Left ventricle myocardium inferior (tissue), 1 donor: Measurements from ENCODE around the gene WDFY3. TPM values are rescaled to one million over a fixed set of nuclear protein-coding genes. Genes with fewer than 3 reads are reported as not detected.

Source experiments
- DNase-seq: peaks from one replicate; pipeline ENCODE4 v3.0.0-alpha.2; 2020
- H3K27ac ChIP-seq: fragments of 200-600 bp; replicated peaks from 2 replicates; pipeline ENCODE4 v1.8.0; 2021
- H3K27me3 ChIP-seq: fragments of 200-600 bp; 2 replicates; pipeline ENCODE4 v1.8.0; 2021; ENCODE audit warnings: low read depth
- H3K36me3 ChIP-seq: fragments of 200-600 bp; 2 replicates; pipeline ENCODE4 v1.8.0; 2021
- H3K4me1 ChIP-seq: fragments of 200-600 bp; 2 replicates; pipeline ENCODE4 v1.8.0; 2021
- H3K4me3 ChIP-seq: fragments of 200-600 bp; 2 replicates; pipeline ENCODE4 v1.8.0; 2021; ENCODE audit warnings: mild to moderate bottlenecking, moderate library complexity
- H3K9me3 ChIP-seq: fragments of 200-600 bp; replicated peaks from 2 replicates; pipeline ENCODE4 v1.8.0; 2021
- intact Hi-C: fragments of 100-400 bp; cut with micrococcal nuclease; formaldehyde crosslinking; loops from one replicate; pipeline ENCODE4 v1.11.0; 2022
- total RNA-seq: library from RNA; stranded (reverse); fragmentation: NEBNext Ultra II Directional; extraction: Animal tissue kit (Norgen Biotek cat#: 25700); gene quantifications from one replicate; pipeline ENCODE4 v1.2.1, GENCODE V29; 2021
- TF ChIP-seq, protein P1 (sequence below): fragments of 200-600 bp; IDR thresholded peaks from 2 replicates; pipeline ENCODE4 v1.8.0; 2021; ENCODE audit warnings: antibody characterized with exemption, mild to moderate bottlenecking, borderline replicate concordance
- donor health status: DM: no; HTN: yes; CAD: no; lungs with severe emphysema.

WDFY3 gene
- total RNA-seq, 1 donor from 2014 or later = 48.7 TPM

DNA sequence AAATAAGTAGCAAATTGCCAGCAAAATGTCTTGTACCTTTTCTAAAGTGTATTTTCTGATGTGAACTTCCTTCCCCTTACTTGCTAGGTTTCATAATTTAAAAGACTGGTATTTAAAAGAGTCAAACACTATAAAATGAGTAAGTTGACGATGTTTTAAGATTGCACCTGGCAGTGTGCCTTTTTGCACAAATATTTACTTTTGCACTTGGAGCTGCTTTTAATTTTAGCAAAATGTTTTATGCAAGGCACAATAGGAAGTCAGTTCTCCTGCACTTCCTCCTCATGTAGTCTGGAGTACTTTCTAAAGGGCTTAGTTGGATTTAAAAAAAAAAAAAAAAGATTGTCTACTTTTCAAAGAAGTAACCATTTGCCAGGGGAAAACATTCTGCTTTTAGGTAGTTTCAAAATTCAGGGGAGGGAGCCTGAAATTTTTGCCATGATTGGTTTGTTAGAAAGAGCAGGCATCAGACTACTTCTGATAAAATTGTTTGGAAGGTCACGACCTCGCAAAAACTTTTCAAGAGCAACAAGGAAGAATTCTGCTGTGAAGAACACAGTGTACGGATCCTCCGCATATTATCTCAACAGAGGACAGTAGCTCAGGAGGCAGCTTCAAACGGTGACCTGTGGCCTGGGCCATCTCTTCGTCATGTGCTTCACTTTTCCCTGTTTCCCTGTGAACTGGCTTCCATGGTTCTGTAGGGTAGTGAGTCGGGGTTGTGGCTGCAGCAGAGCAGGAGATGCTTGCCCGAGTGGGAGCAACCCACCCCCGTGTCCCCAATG lies 317.4 kb downstream of the WDFY3 start:
- Histone ChIP-seq H3K4me1 (peaks cover 9% of the 10 kb centered on the region), H3K36me3 (no peaks in the 10 kb centered on the region), H3K27ac (no peak overlapping the region), H3K4me3 (no peak overlapping the region), H3K9me3 (no peaks in the 10 kb centered on the region), H3K27me3 (no peaks in the 10 kb centered on the region)
- TF ChIP-seq, protein P1, sequence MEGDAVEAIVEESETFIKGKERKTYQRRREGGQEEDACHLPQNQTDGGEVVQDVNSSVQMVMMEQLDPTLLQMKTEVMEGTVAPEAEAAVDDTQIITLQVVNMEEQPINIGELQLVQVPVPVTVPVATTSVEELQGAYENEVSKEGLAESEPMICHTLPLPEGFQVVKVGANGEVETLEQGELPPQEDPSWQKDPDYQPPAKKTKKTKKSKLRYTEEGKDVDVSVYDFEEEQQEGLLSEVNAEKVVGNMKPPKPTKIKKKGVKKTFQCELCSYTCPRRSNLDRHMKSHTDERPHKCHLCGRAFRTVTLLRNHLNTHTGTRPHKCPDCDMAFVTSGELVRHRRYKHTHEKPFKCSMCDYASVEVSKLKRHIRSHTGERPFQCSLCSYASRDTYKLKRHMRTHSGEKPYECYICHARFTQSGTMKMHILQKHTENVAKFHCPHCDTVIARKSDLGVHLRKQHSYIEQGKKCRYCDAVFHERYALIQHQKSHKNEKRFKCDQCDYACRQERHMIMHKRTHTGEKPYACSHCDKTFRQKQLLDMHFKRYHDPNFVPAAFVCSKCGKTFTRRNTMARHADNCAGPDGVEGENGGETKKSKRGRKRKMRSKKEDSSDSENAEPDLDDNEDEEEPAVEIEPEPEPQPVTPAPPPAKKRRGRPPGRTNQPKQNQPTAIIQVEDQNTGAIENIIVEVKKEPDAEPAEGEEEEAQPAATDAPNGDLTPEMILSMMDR = no peak
- intact Hi-C loops = no loop called here
- no peak for DNase-seq

DNA sequence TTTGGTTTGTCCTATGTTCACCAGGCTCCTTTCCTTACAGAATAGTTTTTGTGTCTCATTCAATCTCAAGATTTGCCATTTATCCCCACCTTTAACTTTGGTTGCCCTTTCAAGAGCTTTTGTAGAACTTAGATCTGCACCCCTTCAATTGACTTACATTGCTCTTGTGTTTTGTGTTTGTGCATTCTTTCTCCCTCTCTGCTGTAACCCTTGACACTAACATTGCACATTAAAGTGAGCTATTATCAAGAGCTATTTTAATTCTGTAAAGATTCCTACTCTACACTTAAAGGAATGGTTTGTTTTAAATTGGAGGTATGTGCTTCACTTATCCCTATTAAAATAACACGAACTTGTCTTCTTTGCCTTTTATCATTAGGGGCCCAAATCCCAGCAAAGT lies 318.3 kb downstream of the WDFY3 start:
- no peaks in the 10 kb centered on the region for H3K9me3 ChIP-seq
- no peaks in the 10 kb centered on the region for H3K36me3 ChIP-seq
- DNase-seq = no peak
- no peak overlapping the region for H3K27ac ChIP-seq
- TF ChIP-seq, protein P1 = no peak
- H3K27me3 ChIP-seq = no peaks in the 10 kb centered on the region
- H3K4me3 ChIP-seq = no peak overlapping the region
- H3K4me1 ChIP-seq = peaks cover 9% of the 10 kb centered on the region
- intact Hi-C loops = no loop called here

DNA sequence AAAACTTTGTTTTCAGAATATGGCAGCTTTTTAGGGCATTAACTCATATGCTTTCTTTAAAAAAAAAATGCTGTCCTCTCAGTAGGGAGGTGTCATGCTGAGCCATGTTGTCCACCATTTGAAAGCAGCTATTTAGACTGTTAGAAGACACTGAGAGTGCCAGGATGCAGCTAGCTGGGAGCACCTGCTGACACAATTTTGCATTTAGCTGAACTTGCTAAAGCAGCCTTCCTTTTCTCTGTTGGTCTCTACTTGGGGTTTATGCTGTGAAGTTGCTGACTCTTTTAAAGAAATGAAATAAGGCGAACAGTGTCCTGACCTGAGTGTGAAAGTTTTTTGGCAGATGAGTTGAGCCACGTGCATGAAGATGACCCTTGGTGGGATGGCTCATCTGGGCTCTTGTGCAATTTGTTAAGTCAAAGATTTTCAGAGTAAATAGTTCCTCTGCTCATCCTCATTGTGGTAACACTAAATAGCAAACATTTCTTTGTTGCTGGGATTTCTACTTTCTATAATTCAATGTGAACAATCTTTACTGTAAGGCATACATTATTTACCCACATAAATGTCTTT lies 319.1 kb downstream of the WDFY3 start:
- H3K9me3 ChIP-seq = no peaks in the 10 kb centered on the region
- H3K4me3 ChIP-seq = no peak overlapping the region
- intact Hi-C loops = no loop called here

DNA sequence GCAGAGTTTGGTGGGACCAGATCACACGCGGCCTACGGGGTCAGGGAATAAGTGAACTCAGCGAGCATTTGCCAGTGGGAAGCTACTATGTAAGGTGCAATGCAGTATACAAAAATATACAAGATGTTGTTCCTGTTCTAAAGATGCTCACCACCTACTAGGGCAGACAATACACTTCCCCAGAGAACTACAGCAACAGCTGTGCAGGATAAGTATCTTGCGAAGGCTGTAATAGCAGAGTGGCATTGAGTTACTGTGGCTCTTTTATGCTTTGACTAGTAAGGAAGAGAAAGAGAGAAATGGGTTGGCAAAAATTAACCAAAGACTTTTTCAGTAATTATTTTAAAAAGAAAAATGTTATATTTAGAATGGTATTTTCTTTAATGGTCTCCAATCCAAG lies 322.4 kb downstream of the WDFY3 start:
- peaks cover 9% of the 10 kb centered on the region for H3K4me1 ChIP-seq
- H3K27me3 ChIP-seq = no peaks in the 10 kb centered on the region
- intact Hi-C loops = no loop called here
- H3K9me3 ChIP-seq = no peaks in the 10 kb centered on the region
- TF ChIP-seq, protein P1 = no peak
- no peak overlapping the region for H3K4me3 ChIP-seq
- no peak overlapping the region for H3K27ac ChIP-seq
- no peaks in the 10 kb centered on the region for H3K36me3 ChIP-seq
- no peak for DNase-seq

More for the DNA sequence above, 319.1 kb downstream of the WDFY3 start:
- H3K27me3 ChIP-seq = no peaks in the 10 kb centered on the region
- H3K36me3 ChIP-seq = no peaks in the 10 kb centered on the region
- H3K4me1 ChIP-seq = peaks cover 9% of the 10 kb centered on the region
- no peak for DNase-seq
- TF ChIP-seq, protein P1 = no peak
- H3K27ac ChIP-seq = no peak overlapping the region

DNA sequence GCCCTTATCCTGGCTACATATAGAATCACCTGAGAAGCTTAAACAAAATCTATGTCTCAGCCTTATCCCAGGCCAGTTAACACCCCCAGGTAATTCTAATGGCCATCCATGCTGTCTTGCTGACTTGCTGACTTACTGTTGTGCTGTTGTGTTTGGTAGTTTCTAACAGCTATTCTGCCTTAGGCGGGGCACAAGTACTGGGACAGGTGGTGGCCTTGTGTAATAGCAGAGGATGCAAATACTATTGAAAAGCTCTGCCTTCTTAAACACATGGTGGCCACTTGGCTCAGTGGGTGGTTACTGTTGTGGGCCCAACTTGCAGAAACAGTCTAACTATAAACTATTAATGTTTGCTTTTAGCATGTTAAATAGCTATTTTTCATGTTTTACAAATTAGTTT lies 327.3 kb downstream of the WDFY3 start:
- no peaks in the 10 kb centered on the region for H3K4me1 ChIP-seq
- H3K36me3 ChIP-seq = no peaks in the 10 kb centered on the region
- no peaks in the 10 kb centered on the region for H3K27me3 ChIP-seq
- intact Hi-C loops = no loop called here
- no peak for DNase-seq
- H3K4me3 ChIP-seq = no peak overlapping the region
- TF ChIP-seq, protein P1 = no peak
- no peak overlapping the region for H3K27ac ChIP-seq
- H3K9me3 ChIP-seq = no peaks in the 10 kb centered on the region
